NCI-H748 (cell line): Measurements from ENCODE around the gene GRAMD1B.
"Not testable (repeated sequence)": the region's sequence is repeated elsewhere in the genome, so short reads cannot be mapped to it uniquely, and the experiment has no call there.

Experiments used
- DNase-seq: peaks from one replicate; lab custom pipeline; 2025; ENCODE audit not compliant: unreplicated experiment; lab: John Stamatoyannopoulos, UW

GRAMD1B gene

DNA sequence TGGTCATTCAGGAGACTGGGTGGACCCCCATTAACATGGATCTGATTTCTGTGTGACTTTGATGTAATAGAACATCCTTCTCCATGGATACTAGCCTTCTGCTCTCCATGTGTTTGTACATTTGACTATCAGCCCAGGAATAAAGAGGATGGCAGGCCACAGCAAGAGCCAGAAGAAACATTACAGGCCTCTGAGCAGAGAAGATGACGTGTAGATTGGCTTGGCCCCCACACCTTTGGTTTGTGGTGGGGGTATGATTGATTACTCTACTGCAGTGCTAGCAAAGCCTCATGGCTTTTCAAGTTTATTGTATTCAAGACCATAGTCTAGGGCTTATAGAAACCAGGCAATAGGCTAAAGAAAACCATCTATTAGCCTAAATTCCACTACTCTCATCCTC is 77.0 kb downstream of the GRAMD1B start:
- no peak for DNase-seq

DNA sequence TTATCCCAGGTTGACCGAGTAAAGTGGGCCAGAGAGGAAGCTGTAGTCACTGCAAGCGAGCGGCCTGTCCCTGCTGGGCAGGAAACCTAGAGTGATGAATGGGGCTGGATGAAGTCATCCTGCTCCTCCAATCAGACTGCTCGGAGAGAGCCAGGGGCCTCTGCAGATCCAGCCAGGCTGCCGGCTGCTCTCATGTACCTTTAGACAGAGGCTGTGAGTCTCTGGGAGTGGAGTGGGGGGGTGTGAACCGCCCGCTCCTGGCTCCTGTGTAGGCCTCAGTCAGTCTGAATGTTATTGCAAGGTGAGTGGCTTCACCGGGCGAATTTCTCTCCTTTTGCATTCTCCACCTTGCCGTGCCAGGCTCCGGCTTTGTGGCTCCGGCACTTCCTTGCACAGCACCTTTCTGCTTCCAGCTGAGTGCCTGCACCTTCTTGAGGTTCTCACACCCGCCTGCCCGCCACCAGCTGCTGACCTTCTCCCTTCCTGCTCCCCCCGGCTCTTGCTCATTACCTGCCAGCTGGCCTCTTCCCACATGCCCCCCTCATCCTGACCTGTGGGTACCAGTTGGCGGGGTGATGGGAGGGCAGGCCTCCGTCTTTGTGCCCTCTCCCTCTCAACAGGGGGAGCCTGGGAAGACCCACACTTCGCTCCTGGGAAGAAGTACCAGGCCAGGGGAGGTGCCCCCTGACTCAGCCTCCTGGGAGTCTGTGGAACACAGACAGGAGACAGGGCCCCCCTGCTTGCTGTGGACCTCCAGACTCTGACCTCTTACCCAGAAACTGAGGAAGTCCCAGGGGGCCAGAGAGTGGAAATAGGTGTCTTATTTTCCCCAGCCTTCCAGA is 79.9 kb downstream of the GRAMD1B start:
- no peak for DNase-seq

DNA sequence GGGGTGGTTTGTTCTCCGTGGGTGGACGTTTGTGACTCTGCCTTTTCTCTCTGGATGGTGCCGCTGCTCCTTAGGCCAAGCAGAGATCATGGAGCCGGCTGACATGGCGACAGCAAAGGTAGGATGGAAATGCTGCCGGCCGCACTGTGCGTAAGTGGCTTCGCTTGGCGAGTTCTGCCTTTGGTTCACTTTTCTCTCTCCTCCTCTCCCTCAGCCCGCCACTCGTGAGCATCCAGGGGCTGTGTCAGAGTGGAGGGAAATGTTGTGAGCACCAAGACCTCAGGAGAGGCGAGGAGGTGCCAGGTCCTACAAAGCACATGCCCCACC is 80.5 kb downstream of the GRAMD1B start:
- DNase-seq = no peak

DNA sequence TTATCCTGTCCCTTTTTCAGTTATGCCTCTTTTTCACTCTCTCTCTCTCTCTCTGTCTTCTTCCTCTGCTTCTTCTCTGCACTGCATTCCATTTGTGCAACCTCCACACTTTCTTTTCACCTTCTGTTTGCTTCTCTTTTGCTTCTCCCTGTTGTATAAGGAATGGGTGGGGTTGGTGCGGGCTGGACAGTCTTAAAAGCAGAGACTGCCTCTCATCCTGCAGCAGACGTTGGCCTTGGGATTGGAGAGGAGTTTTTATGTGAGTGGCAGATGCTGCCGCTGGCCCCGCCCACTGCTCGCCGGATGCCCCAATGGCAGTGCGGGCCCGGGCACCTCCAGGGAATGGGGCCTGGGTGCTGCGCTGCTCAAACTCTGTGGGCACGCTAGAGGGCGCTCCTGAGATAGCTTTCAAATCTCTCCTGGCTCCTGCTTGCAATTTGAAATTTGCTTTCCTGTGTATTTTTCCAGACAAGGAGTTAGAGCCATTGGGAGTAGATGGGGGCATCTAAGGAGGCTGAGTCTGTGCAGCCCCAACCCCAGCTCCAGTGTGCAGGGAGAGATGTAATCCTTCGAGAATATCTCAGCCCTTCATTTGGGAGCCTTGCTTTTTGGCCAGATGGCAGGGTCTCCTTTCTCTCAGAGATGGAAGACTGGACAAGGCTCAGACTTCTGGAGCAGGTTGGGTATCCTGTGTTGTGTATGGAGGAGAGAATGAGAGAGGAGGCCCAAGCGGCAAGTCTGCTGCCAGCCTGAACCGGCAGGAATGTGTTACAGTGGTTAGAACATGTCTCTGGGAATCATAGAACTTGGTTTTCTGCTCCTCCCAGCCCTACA is 81.2 kb downstream of the GRAMD1B start:
- DNase-seq = peak; percentile 81

DNA sequence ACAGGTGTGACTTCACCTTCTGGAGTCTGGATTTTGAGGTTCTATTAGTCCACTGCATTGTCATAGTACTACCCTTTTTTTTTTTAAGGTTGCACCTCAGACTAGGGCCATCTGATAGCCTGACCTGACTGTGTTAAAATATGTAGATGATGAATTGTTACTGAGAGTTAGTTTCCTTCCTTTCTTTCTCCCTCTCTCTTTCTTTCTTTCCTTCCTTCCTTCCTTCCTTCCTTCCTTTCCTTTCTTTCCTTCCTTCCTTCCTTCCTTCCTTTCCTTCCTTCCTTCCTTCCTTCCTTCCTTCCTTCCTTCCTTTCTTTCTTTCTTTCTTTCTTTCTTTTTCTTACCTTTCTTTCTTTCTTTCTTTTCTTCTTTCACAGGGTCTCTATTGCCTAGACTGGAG is 83.2 kb downstream of the GRAMD1B start:
- DNase-seq = not testable (repeated sequence)

DNA sequence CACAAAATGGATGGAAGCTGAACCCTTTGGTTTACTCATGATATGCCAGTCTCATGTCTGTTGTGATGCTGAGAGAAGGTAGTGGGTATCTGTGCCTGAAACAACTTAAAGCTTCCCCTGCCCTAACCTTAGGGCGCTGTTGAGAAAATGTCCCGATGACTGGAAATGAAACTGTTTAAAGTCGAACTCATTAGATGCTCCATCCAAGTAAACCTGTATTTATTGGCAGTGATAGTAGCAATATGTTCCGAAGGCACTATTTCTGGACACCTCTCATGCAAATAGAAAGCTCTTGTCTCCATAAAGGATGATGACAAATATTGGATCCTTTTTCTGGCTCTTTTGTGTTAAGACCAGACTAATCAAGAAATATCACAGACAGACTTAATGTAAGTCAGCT is 86.2 kb downstream of the GRAMD1B start:
- no peak for DNase-seq

DNA sequence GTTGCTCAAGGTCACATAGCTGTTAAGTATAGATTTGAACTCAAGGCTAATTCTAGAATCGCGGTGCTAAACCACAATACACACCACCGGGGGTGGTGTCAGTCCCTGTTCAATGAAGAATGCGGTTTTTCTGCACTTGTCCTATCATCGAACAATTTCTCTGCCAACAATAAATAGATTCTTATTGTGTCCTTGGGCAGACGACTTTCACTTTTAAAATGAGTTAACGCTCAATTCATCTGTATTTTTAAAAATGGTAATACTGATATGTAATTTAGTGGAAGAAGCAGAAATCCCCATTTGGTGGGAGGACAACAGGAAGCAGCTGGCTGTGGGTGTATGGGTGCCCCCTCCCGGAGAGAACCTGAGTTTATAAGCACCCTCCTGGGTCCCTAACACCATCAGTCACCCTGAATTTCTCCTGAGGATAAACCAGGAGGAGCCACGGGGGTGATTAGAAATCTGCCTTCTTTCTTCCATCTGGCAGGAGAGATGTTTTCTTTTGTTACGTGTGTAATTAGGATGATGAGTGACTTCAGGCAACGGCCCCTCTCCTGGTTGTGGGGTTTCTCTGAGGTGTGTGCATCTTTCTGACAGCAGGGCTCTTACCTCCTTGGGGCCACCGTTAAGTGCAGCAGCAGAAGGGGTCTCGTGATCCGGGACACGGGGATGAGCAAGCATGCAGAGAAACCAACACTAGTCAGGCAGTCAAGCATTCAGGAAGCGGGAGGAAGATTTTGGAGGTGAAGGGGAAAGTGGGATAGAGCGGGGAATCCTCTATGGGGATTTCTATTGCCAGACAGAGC is 87.7 kb downstream of the GRAMD1B start:
- no peak for DNase-seq

DNA sequence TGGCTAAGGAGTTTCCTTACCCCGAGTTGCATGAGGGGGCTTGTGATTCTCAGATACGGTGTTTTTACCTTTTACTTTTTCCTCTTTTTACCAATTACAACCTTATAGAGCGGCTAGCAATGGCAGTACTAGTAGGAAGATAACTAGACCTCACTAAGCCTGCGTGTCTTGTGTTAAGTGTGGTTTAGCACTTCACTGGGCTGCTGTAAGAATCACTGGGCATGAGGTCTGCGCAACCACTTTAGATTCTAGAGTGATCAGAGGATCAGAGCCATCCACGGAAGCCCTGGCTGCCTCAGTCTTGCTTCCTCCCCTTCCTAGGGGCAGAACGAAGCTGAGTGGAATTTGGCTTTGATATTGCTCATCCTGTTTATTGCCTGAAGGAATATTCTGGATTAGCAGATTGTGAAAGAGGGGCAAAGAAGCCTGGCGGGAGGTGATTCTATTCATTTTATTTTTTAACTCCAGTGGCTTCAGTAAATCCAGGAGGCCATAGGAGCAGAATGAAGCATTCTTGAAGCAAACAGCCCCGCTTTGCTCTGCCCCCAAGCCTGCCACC is 88.5 kb downstream of the GRAMD1B start:
- no peak for DNase-seq

DNA sequence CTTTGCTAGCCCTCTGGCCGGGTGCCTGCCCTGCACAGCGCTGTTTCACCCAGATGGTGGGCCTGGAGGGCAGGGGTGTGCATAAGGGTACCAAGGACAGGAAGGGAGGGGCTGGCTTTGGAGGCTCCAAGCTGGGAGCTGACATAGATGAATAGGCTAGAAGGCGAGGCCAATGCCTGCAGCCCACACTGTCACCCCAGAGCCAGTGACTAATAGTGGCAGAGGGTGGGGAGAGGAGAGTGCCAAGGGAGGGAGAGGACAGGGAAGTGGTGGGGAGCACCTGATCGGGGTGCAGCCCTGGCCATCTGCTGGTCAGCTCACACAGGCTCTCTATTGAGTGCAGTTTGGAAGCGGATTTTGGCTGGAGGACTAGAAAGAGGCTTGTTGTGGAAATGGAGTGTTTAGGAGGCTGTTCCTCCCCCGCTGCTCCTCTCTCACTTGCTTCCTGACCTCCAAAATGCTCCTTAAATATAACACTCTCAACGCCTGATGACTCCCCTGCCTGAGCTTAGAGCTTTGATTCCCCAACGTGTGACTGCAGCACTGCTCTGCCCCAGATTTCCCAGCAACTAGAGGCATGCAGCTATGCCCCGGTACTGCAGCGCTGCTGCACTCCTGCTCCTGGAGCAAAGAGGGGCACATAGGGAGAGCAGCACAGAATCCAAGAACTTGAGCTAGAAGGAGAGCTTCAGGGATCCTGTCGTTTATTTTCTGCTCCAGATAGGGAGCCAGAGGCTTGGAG is 89.2 kb downstream of the GRAMD1B start:
- DNase-seq = no peak

DNA sequence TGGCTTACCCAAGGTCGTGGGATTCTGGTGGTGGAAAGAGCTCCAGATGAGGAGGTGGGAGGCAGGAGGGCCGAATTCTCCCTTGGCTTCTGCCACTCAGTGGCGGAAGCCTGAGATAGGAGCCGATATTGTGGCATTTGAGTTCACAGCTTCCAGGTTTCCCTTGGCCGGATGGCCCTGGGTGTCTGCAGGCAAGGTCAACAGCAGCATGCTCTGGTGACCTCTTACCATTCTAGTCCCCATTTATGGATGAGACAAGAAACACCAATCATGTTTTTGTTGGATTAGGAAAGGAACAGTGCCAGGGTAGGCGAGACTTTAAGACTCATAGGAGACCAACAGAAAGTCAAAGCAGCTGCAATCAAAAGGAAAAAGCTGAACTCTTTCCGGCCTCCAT is 89.7 kb downstream of the GRAMD1B start:
- no peak for DNase-seq

DNA sequence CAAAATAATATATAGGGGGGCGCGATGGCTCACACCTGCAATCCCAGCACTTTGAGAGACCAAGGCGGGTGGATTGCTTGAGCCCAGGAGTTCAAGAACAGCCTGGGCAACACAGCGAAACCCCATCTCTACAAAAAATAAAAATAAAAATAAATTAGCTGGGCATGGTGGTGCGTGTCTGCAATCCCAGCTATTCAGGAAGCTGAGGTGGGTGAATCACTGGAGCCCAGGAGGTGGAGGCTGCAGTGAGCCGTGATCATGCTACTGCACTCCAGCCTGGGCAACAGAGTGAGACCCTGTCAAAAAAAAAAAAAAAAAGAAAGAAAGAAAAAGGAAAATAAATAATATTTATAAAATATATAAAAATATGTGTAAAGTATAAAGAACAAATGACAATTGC is 90.4 kb downstream of the GRAMD1B start:
- not testable (repeated sequence) for DNase-seq

DNA sequence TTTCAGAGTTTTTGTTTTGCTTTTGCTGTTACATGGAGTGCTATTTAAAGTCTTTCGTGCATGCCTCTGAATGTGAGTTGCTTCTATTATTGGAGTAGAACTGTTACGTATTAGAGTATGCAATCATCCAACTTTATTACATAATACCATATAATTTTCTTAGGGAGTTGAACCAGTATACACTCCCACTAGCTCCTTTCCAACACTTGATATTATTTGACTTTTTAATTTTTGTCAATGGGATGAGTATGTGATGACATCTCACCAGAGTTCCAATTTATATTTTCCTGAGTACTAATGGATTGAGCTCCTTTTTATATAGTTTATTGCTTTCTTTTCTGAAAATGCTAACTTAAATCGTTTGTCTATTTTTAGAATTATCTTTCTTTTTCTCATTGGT is 90.9 kb downstream of the GRAMD1B start:
- DNase-seq = no peak

DNA sequence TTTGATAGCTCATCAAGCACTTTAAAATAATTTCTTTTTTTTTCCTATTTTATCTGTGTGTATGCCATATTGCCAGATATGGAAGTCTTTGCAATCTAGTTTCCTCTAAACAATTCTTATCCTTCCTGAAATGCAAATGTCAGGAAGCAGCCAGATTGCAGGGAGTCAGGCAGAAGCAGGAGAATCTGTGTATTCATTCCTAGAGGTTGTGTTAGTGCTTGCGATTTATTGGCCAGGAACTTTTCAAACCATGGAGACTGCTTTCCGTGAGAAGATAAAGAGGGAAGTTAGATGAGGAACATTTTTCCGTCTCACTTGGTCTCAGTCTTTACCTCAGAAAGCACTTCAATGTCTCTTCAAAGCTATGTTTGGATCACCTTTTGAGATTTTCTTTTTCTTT is 91.9 kb downstream of the GRAMD1B start:
- DNase-seq = no peak

DNA sequence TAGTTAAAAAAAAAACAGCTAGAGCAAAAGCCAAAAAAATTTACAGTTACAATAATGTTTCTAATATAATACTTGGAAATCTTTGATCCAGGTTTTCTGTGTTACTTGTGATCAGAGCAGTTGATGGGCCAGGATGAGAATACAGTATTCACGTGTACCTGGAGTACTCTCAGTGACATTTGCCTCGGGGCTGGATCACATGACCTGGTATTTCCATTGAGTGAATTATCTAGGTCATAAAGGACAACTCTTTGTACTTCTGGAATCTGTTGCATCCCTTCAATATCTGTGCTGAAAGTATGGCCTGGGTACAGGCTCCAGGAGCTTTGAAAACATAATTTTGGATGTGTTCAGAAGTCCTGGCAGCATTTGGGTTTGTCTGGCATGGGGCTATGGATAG is 93.5 kb downstream of the GRAMD1B start:
- DNase-seq = no peak

DNA sequence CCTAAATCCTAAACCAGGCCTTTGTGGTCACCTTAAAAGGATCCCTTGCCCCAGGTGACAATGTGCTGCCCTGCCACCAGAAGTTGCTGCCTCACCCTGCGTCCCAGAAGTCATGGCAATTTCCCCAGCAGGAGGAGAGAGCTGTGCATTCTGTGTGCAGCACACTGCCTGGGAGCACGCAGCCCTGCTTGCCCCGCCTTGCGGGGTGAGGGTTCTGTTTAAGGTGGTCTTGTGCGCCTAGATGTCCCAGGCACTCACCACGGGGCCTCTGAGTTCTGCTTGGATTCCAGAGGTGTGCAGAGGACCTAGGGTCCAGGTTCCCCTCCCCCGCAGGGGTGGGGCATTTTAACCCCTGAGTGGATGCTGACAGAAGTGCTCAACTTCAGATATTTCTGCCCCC is 95.0 kb downstream of the GRAMD1B start:
- DNase-seq = no peak

DNA sequence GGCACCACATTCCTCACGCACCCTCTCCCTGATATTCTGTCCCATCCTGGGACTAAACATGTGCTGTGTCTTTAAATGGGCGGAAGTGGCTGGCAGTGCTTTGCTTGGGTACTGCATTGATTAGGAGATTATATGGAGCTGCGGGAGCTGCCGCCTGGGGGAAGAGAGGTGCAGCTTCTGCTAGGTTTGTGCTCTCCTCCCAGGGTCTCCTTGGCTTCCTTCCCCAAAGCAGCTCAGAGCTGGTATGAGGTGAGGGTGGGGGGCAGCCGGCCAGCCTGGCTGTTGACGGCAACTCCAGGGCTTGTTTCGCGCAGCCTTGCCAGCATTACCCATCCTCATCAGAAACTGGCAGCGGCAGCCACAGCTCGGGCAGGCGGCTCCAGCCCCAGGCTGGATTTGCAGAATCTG is 95.4 kb downstream of the GRAMD1B start:
- peak; percentile 10 for DNase-seq

DNA sequence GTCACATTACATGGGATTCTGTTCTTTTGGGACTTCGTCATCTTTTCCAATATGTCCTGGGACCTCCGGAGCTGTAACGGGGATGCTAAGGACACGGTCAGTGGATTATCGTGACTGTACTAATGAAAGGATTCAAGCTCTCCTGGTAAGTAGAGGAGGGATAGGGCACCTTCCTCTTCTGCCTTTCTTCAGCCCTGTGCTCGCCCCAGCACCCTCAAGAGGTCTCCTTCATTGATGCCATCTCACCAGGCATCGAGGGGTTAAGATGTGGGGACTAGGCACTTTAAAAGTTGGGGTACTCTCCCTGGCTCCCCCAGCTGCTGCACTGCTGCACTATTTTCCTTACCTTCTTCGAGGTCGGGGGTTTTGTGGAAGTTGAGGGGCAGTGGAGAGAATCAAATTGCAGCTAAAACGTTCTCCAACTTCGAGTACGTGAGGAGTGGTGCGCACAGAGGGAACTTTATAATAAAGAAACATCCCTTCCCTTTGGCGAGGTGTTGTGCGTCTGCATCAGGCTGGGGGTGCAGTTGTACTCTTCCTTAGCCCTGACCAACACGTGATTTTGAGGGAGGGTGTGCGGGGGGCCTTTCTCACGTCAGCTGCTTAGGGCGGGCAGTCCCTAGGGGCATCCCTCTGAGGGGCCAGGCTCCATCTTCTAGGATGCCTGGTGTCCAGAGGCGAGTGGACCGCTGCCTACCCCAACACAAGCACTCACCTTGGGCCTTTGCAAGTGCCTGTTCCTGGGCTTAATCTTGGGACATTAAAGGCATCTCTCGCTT is 96.1 kb downstream of the GRAMD1B start:
- no peak for DNase-seq

DNA sequence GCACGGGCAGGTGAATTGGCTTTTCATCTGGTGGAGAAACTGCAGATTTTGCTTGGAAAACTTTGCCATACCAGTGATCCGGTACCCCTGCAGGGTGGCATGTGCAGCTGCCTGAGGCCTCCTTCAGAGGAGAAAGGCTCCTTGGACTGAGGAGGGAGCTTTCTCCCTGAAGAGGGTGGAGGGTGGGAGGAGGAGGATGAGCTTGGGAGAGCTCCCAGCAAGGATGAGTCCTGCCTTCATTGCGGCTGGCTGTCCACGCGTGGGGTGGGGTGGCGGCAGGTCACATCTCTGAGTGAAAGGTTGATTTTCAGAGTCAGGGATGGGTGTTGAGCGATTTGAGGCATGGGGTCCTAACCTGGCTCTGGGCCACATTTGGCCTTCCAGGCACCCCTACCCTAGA is 96.8 kb downstream of the GRAMD1B start:
- DNase-seq = no peak

DNA sequence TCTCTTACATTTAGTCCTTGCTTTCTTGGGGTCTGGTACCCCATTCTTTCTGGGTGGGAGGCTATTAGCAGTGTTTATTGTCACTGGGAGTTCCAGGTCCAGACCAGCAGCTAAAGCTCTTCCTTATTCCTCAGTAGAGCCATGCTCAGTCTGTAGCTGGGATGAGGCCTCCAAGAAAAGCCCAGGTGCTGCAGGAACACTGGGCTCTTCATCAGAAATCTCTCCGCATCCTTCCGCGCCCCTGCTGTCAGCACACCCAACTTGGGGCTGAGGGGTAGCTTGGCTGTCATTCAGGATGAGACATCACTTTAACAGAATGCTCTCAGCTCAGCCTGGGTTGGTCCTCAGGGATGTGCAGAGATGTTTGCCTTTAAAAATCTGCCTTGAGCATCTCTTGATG is 97.5 kb downstream of the GRAMD1B start:
- DNase-seq = no peak

DNA sequence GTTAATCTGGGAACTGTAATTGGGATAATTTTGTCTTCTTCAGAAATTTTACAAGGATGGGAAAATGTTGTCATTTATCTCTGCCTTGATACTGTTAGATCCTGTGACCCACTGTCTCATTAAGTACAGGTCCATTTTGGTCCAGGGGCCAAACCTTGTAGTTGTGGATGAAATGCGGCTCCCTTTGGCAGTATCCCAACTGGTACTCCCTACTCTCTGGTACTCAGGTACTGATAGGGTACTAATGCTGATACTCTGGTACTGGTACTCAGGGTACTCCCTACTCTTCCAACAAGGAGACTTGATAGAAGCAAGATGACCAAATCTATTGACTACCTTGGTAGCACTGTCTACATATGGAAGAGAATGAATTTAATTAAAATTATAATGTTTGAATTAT is 97.9 kb downstream of the GRAMD1B start:
- no peak for DNase-seq
